GM19324 (cell line): Measurements from ENCODE around the gene HIP1R.
"Not testable (repeated sequence)": the region's sequence is repeated elsewhere in the genome, so short reads cannot be mapped to it uniquely, and the experiment has no call there.

Experiments used
- ATAC-seq: cut with Tn5 transposase; IDR thresholded peaks from one replicate; pipeline ENCODE4 v1.9.1; 2021; ENCODE audit warnings: mild to moderate bottlenecking, moderate library complexity; ENCODE audit not compliant: unreplicated experiment, low FRiP score

Gene HIP1R

DNA sequence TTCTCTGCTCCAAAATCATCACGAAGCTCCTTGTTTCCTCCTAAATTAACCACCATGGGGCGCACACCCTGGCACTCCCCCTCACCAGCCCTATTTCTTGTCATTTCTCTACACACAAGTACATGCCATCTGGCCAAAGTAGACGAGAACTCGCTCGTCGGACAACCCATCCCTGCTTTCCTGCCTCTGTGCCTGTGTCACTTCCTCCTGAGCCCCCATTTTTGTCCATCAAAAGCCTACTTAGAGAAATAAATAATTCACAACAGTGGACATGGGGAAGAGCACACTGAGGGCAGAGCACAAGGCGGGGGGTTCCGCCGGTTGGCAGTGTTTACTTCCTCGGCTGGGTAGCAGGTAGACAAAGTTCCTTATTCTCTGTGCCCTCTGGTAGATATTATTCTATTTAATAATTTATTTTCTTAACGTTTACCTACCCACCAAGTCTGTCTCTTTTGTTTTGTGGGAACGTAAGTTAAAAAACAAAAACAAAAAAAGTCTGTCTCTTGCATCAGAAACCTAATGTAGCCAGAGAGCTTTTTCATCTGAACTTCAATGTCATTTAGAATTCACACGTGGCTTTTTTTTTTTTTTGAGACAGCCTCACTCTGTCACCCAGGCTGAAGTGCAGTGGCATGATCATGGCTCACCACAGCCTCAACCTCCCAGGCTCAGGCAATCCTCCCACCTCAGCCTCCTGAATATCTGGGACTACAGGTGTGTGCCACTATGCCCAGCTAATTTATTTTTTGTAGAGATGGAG lies 54.7 kb downstream of the HIP1R start:
- ATAC-seq = no peak

DNA sequence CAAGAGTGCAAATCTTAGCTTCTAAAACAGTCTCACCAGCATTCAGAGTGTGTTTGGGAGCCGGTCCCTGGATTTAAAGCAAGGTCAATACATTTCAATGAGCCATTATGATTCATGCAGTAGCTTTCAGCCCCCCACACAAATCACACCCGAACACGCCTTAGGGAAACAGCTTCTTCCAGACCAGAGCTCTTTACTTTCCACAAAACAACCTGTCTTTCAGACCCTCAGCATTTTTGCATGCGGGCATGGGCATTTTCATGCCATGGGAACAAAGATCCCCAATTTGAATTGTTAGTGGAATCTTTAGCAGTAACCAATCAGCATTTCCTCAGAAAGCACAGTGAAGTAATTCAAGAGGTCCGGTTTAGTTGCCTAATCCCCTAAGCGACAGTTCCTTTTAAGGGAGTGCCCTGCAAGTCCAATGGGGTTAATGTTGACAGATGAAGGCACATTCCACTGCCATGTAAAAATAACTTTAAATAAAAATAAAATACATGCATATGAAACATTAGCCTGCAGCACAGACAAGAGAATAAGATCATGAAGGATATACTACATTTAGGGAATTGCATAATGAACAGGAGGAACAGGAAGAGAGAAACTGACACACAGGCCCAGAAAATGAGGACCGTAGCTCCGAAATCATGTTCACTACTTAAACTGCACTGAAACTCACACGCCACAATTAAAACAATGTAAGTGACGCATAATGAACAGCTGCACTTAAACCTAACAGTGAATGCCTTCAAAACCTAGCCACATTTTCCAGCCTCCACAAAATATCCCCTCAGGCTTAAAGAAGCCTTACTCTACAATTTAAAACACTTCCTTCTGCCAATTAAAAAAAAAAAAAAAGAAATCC lies 56.6 kb downstream of the HIP1R start:
- no peak for ATAC-seq

DNA sequence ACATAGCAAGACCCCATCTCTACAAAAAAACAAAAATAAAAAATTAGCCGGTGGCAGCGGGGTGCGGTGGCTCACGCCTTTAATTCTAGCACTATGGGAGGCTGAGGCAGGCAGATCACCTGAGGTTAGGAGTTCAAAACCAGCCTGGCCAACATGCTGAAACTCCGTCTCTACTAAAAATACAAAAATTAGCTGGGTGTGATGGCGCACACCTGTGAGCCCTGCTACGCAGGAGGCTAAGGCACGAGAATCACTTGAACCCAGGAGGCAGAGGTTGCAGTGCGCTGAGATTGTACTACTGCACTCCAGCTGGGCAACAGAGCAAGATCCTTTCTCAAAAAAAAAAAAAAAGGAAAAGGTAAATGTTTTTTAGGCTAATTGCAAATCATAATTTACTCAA lies 57.5 kb downstream of the HIP1R start:
- ATAC-seq = not testable (repeated sequence)

DNA sequence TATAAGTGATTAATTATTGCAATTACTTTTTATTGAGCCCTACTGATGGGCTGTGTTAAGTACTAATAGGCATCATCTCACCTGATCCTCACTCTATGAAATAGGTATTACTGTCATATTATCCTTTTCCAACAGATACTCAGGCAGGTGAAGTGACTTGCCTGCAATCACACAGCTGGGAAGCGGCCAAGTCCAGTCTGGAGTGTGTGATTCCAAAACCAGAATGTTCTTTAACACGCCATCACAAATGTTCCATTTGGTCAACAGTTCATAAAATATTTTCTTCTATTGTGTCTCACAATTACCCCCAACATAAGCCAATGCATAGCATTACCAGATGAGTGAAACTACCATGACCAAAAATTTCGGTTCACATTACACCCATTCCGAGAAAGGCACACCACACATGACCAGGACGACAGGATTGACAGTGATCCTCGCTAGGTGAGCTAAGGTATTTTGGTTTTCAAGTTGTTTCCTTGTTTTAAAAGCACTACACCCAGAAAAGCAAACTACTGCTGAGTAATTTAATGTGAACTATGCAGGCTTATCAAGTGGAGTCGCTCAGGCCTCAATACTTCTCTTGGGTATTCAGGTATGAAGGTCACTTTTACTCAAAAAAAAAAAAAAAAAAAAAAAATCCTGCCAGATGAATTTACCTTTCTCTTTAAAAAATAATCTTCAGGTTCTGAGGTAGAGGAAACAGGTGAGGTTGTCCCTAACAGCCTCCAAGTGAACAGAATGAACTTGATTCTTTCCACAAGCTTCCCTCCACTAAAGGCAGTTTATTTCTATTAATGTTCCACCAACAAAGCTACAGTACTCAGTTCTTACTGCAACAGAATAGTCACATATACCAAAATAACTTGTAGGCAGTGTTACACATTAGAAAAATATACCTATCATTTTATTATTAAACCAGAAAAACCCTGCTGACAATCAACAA lies 58.2 kb downstream of the HIP1R start:
- ATAC-seq = no peak

GRCh38 chr12:122894193-122895121 lies 59.2 kb downstream of the HIP1R start:
- ATAC-seq = no peak

DNA sequence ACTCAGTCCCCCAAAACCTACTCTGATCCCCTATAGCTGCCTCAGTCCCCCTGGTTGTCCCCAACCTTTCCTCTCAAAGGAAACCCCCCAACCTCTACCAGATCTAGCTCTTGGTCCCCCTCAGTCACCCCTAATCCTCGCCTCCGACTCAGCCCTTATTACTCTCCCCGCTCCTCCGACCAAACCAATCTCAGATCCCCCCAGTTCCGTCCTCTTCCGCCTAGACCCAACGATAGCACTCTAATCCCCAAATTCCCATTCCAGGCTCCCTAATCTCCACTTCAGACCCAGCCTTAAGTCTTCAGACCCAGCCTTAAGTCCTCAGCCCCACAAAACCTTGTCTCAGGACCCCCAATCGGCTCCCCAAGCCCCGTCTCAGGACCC lies 60.1 kb downstream of the HIP1R start:
- no peak for ATAC-seq

GRCh38 chr12:122895704-122896636 lies 60.7 kb downstream of the HIP1R start, which contains the start of gene VPS37B:
VPS37B (minus strand) TSS chr12:122896124; CDS start chr12:122896062, 62 bp downstream.
- ATAC-seq = peak; percentile 67

DNA sequence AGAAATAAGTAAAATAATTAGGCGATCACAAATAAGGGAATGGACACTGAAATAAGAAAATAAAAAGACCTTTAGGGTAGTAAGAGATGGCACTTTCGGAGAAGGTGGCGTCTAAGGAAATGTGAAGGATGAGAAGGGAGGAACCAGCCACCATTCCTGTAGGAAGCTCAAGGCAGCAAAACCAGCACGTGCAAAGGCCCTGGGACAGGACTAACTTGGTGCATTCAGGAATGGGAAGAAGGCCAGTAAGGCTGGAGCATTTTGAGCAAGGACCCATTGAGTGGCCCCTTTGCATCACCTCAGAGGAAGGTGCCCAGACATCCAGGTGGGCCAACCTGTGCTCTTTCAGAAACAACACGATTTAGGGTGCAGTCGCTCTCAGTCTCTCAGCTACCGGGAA lies 61.4 kb downstream of the HIP1R start:
- no peak for ATAC-seq

GRCh38 chr12:122899887-122900286 lies 64.6 kb downstream of the HIP1R start:
- no peak for ATAC-seq

- no peak for ATAC-seq
These were observed 67.8 kb downstream of the HIP1R start for GRCh38 chr12:122902854-122903692.

DNA sequence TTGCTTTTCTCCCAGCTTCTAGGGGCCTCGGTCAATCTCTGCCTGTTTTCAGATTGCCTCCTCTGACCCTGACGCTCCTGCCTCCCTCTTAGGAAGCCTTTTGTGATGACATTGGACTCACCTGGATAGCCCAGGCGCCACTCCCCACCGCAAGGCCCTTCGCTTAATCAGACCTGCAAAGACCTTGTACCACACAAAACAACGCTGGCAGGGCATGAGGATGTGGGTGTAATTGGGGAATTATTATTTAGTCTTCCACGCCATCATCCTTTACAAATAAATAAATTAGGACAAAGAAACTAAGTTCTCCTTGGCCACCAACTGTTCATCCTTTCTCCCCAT lies 68.4 kb downstream of the HIP1R start:
- no peak for ATAC-seq

DNA sequence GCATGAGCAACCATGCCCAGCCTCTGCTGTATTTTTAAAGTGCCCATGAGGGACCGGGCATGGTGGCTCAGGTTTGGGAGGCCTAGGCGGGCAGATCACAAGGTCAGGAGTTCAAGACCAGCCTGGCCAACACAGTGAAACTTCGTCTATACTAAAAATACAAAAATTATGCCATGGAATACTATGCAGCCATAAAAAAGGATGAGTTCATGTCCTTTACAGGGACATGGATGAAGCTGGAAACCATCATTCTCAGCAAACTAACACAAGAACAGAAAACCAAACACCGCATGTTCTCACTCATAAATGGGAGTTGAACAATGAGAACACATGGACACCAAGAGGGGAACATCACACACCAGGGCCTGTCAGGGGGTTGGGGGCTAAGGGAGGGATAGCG lies 70.0 kb downstream of the HIP1R start:
- not testable (repeated sequence) for ATAC-seq

GRCh38 chr12:122908915-122909314 lies 73.7 kb downstream of the HIP1R start:
- no peak for ATAC-seq

DNA sequence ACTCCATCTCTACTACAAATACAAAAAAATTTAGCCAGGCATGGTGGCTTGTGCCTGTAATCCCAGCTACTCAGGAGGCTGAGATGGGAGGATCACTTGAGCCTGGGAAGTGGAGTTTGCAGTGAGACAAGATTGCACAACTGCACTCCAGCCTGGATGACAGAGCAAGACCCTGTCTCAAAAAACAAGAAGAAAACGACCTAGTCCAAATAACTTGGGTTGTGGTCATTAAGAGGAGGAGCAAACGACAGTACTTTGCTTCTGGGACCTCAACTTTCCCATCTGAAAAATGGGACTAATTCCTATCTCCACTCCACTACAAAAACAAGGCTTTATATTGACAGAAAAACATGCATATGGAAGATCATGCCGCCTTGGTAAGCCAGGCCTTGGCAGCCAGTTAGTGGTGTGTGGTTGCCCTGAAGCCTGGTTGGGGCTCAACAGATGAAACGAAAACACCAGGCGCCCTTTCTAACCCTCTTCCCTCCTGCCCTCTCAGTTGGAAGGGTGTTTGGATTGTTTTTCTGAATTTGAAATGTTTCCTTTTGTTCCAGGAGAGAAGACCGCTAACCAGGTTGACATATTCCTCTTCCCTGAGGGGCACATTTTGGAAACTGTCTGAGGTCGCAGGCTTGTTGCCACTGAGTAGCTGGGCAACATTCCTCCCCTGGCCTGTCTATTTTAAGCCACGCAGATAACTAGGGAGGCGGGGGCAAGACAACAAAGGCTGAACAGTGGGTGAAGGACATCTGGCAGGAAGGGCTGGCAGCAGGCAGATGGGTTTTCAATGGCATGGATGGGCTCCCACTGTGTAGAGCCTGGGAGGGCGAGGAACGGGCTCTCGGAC lies 74.4 kb downstream of the HIP1R start:
- no peak for ATAC-seq
